ENCODE data around the gene OGFOD1. TPM values are rescaled to one million over a fixed set of nuclear protein-coding genes. Genes with fewer than 3 reads are reported as not detected.

Gene OGFOD1
- total RNA-seq, 1 experiment from 2014 or later = 51.6 TPM

GRCh38 chr16:56448005-56448404, 3.3 kb upstream of the OGFOD1 start (continued):
- TF ChIP-seq RAD21 (IDR thresholded peaks at IDR 0.05; ENCODE audit: low read depth) (no peak), ZNF274 (IDR thresholded peaks at IDR 0.05; ENCODE audit: low read depth, low read length) (no peak), SP1 (IDR thresholded peaks at IDR 0.05; ENCODE audit: low read depth) (no peak), EZH2 (IDR thresholded peaks at IDR 0.05) (no peak), CBX3 (IDR thresholded peaks at IDR 0.05; ENCODE audit: low read depth) (no peak), ZBTB33 (IDR thresholded peaks at IDR 0.05; ENCODE audit: extremely low read depth, insufficient replicate concordance, low read length) (no peak), SIN3A (IDR thresholded peaks at IDR 0.05; ENCODE audit: low read depth) (no peak), SRF (IDR thresholded peaks at IDR 0.05; ENCODE audit: low read depth) (no peak), POLR2AphosphoS5 (IDR thresholded peaks at IDR 0.05; ENCODE audit: low read depth, low read length) (no peak), ATF3 (IDR thresholded peaks at IDR 0.05) (no peak), ZFX (IDR thresholded peaks at IDR 0.05) (no peak), YY1 (IDR thresholded peaks at IDR 0.05; ENCODE audit: extremely low read depth, insufficient replicate concordance, low read depth, low read length) (no peak), CEBPB (IDR thresholded peaks at IDR 0.05; ENCODE audit: low read depth) (no peak)

DNA sequence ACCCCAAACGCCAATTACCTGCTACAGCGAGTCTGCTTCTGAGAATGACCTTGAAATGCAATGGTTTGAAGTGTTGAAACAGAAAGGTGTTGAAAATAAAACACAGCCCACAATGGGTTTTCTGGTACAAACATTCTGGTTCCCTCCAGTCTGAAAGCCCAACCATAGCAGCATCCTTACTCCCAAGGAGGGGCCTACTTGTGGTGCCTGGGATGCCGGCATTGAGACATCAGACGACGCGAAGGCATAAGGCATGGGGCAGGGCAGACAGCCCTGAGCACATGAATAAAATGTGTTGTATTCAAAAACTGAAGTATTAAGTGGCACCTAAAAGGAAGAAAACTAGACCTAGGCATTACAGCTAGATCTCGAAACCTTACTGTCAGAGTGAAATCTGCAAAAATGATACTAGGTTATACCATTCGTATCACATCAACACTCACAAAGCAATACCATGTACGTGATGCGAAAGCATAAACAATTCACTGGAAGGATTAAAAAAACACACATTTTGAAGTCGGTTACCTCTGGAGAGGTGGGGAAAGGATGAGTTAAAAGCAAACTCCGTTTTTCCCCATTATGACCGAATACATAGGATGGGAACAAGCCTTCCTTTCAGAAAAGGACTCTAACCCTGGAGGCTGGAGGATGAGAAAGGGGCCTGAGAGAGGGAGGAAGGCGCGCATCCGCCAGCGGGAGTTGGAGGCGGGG, 924 bp upstream of the OGFOD1 start:
- CTCF ChIA-PET = interaction anchor here (1.0 kb wide), 1 partner anchor 251 kb away, joined by 4 read pairs; no protein-coding TSS in a partner anchor
- Histone ChIP-seq H2AFZ (ENCODE audit: low read depth, low read length, poor library complexity, severe bottlenecking) (no peak overlapping the region), H3K9ac (ENCODE audit: low read length) (peak overlapping the region; percentile 76), H3K27ac (ENCODE audit: low read depth, low read length) (peak overlapping the region; percentile 77), H3K4me2 (ENCODE audit: low read length) (peak overlapping the region; percentile 98), H3K9me3 (ENCODE audit: control insufficient read depth in 1 of 2, insufficient read depth in 1 of 2, low read depth in 1 of 2, low read length in 2 of 2) (no peaks in the 10 kb centered on the region), H3K27me3 (ENCODE audit: insufficient read depth, low read length) (no peaks in the 10 kb centered on the region), H3K79me2 (ENCODE audit: insufficient read depth, low read length) (peaks cover 84% of the 10 kb centered on the region), H3K9me2 (ENCODE audit: insufficient read depth) (no peaks in the 10 kb centered on the region), H3K36me3 (ENCODE audit: control insufficient read depth in 1 of 2, insufficient read depth in 2 of 2, low read length in 2 of 2) (peaks cover 22 to 26% of the 10 kb centered on the region in 2 experiments; a peak in 3 of 4 replicates), H4K20me1 (ENCODE audit: insufficient read depth) (peaks cover 5% of the 10 kb centered on the region; the same call in 1 of the 2 replicates), H3K4me1 (ENCODE audit: control insufficient read depth in 1 of 2, insufficient read depth in 2 of 2, low read length in 2 of 2) (peaks cover 15 to 23% of the 10 kb centered on the region in 2 experiments), H3K4me3 (replicated peaks in 1 of 2; ENCODE audit: low read depth in 1 of 2, low read length in 2 of 2) (peak overlapping the region; percentile 90 to 95)
- TSS peak; percentile 52 for BruUV-seq (replicated peaks)
- no peak for DNase-seq (ENCODE audit: low read depth, low spot score)
- POLR2A ChIA-PET = interaction anchor here (0.6 to 1.1 kb wide), 5 partner anchors 10 to 251 kb away, joined by 3 to 4 read pairs (median 4); partner anchors contain the start of gene MT1E
- intact Hi-C loops (cut with micrococcal nuclease) = no loop called here
- RAD21 ChIA-PET (ENCODE audit: low non-redundant PET in 1 of 2, low total read pairs in 2 of 2, uncharacterized antibody in 2 of 2, unreplicated experiment in 2 of 2) = no interaction called here
- ATAC-seq = no peak
- TF ChIP-seq ZBTB33 (IDR thresholded peaks at IDR 0.05; ENCODE audit: extremely low read depth, insufficient replicate concordance, low read length) (no peak), JUND (IDR thresholded peaks at IDR 0.05) (no peak), CEBPB (IDR thresholded peaks at IDR 0.05; ENCODE audit: low read depth) (no peak), EZH2phosphoT487 (IDR thresholded peaks at IDR 0.05; ENCODE audit: borderline replicate concordance) (no peak), ELF1 (IDR thresholded peaks at IDR 0.05; ENCODE audit: borderline replicate concordance, low read depth) (no peak), ZNF274 (IDR thresholded peaks at IDR 0.05; ENCODE audit: low read depth, low read length) (no peak), CTCF (IDR thresholded peaks at IDR 0.05 in 2 of 3, conservative IDR thresholded peaks at IDR 0.05 in 1 of 3; ENCODE audit: borderline replicate concordance in 1 of 3, insufficient read depth in 1 of 3, low read depth in 2 of 3, low read length in 2 of 3) (no peak), SRF (IDR thresholded peaks at IDR 0.05; ENCODE audit: low read depth) (no peak), SP1 (IDR thresholded peaks at IDR 0.05; ENCODE audit: low read depth) (no peak), POLR2A (IDR thresholded peaks at IDR 0.05; ENCODE audit: borderline replicate concordance, extremely low read depth, insufficient read depth, insufficient read length) (no peak)

Data from HCT116 (cell line).